ENCODE results near the gene ZNFX1.

ZNFX1 gene

DNA sequence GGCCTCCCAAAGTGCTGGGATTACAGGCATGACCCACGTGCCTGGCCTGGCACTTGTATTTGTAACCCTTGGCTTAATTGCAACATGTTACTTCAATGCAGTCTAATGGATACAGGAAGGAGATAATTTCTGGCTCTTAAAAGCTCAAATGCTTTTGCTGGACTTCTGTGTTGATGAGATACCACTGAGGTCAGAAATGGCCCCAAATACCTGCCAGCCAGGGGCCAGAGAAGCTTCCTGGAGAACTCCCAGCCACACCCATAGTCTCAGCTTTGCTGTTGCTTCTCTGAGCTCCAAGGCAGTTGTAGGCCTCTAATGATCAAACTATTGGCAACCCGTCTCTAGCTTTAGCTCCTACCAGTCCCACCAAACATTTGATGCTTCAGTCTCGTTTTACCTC lies 14.2 kb upstream of the ZNFX1 start:
- DNase-seq (ENCODE audit: low read depth in 2 of 2): no peak

DNA sequence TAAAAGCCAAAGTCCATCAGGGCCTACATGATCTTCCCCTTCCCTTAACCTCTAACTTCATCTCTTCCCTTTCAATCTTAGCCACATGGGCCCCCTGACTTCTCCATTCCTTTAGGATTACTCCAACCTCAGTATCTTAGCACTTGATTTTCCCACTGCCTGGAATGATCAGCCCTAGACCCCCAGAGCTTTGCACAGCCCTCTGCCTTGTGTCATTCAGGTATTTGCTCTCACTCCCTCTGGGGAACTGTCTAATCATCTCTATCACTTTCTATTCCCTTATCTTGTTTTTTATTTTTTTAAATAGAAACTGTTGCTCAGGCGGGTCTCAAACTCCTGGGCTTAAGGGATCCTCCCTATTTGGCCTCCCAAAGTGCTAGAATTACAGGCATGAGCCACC lies 13.3 kb upstream of the ZNFX1 start:
- no peak for DNase-seq (ENCODE audit: low read depth in 2 of 2)

DNA sequence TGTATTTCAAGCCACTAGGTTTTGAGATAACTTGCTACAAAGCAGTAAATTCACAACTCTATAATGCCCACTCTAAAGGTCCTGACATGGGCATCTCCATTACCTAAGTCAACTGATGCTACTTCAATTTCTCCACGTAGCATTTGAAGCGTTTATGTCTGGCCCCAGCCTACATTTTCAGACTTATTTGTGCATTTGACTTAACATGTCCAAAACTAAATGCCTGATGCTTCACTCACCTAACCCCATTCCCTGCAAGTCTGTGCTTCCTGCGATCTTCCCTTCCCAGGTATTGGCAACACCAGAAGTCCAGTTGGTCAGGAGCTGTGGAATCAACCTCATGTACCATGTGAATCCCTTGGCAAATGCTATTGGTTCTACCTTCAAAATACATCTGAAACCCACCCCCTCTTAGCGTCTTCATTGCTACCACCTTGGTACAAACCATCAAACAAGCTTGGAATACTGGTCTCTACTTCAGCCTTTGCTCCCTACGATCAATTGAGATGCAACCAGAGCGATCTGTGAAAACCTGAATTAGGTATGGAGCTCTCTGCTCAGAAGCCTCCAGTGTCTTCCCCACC lies 12.8 kb upstream of the ZNFX1 start:
- DNase-seq (ENCODE audit: low read depth in 2 of 2): no peak

DNA sequence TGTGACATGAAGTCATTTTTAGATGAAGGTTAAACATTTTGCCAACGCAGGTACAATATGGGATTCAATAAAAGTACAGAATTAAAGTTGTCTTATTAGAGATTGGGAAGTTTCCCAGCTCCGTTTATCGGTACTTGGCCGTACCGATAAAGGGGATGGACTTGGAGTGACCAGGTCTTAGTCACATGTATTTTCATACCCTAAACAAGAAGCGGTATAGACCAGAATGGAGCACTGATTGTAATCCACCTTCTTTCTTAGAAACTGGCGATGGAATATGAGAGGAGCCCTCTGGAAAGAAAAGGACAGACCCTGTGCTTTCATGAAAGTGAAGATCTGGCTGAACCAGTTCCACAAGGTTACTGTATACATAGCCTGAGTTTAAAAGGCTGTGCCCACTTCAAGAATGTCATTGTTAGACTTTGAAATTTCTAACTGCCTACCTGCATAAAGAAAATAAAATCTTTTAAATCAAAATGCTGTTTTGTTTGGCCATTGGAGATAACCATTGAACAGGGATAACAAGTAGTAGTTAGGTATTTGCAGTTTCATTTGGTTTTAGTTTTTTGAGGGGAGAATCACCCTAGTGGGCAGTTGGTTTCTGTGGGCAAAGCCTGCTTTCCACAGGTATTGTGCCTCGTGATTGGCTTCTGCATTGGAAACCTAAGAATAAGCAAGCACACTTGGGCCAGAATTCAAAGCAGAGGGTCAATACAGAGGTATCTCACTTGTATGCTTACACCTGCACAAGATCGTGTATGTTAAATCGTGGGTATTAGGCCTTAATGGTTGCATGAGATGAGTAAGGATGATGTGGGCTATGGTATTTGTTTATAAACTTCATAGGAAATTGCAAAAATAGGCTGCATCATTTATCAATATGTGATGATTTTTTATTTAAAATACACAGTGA lies 11.2 kb upstream of the ZNFX1 start:
- no peak for DNase-seq (ENCODE audit: low read depth in 2 of 2)

DNA sequence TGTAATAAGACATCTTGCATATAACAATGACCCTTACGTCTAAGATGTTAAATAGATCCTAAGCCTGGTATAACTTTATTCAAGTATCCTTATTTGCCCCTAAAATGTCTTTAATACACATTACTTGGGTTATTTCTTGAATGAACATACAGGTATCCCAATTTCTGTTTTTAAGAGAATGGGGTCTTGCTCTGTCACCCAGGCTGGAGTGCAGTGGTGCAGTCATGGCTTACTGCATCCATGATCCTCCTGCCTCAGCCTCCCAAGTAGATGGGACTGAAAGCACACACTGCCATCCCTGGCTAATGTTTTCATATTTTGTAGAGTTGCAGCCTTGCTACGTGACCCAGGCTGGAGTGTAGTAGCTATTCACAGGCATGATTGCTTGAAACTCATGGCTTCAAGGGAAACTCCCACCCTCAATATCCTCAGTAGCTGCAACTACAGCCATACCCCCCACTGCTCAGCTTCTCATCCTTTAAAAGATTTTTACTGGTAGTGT lies 10.4 kb upstream of the ZNFX1 start:
- DNase-seq (ENCODE audit: low read depth in 2 of 2): no peak

DNA sequence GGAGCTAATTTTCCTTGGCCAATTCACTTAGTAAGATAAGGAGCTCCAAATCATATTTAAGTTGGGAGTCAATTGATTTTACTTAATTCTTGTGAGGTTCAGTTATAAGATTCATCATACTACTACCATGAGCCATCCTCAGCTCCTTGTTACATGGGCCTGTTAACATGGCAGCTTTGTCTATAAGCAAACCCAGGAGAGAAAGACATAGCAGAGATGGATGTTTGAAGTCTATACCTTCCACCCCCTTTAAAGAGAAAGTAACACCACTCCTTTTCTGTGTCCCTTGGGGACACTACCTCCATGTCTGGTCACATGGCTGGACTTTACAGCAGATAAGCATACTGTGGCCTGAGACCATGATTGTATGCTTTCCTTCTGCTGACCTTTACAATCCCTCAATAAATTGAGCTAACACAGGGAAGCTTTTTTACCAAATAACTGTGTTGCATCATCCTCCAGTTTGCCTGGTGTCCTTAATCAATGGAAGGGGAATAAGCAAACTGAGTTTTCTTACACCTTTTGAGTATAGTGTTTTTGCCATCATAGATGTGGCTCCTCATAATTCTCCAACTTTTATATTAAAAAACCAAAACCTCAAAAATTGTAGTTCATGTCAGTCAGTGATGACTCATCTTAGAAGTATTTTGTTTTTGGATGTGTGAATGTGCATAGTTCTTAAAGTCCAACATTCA lies 9.8 kb upstream of the ZNFX1 start:
- DNase-seq (ENCODE audit: low read depth in 2 of 2): no peak

DNA sequence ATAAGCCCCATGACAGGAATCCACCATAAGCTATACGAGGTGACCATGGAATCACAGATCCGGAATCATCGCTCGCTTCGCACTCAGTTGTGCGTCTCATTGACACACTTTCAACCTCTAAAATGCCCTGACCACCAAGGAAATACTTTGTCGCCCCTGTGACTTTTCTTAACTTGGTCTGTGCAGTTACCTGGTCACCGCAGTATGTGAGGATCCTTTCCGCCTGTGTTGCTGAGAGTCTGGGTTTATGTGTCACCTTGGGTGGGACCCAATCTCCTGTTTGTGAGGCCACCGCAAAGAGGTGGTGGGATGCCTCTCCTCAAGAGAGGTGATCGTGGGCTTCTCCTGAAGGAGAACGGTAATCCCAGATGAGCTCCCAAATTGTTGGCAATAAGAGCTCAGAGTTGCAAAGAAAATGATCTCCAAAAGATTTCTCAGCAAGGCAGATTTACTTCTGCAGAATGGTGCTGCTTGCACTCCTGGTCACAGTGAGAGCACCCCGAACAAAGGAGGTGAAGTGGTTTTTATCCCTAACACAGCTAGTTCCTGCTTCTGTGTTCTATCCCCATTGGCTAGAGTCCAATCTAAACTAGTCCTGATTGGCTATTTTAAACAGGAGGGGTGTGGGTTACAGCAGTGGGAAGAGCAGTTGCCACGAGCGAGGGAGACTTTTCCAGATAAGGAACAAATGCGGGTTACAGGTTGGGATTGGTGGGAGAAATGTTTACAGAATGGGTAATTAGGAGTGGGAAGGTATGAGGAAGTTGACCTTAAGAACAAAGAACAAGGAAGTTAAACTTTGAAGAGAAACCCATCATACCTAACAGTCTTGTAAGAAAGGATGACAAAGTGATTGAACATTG lies 9.1 kb upstream of the ZNFX1 start:
- no peak for DNase-seq (ENCODE audit: low read depth in 2 of 2)

DNA sequence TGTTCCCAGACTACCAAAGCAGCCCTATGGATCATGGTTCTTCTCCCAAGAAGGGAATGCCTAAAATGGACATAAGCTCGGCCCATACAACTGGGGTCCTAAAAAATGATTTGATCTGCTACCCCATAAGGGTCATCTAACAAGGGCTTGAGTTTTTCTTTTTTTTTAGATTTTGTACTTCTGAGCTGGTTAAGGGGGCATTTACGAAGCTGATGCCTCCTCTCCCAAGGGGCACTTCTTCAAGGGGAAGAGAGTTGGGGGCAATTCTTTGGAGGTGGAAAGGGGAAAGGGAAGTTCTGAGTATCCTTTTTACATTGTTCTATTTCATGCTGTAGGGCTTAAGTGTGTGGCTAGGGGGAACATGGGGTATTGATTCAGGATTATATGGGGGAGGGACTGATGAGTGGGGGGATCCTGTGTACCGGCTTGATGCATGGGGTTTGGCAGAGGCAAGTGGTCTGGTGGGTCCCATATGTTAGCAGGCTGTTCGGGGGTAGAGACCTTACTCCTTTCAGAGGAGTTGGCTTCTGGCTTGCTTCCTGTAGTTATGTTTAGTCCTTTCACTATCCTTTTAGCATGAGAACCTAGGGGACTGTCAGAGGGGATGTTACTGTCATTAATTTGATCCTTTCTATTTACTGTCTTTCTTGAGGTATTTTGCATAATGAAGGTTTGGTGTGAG lies 8.1 kb upstream of the ZNFX1 start:
- no peak for DNase-seq (ENCODE audit: low read depth in 2 of 2)

DNA sequence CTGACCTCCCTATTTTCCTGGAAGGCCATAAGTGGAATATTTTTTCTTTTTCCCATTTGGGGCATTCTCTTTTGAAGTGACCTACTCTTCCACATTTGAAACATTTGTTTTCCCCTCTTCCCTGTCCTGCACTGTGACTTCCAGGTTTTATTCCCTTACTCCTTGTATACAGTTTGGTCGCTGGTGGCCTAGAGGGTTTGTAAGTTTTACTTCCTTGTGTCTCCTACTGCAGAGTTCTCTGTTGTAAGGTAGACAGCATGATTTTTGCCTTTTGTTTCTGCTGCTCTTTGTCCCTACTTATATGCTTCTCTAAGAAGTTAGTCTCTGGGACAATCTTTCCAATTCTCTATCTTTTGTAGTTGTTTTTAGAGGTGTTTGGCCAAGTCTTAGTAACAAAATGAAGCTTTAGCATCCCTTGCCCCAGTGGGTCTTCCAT lies 7.4 kb upstream of the ZNFX1 start:
- DNase-seq (ENCODE audit: low read depth in 2 of 2): no peak

DNA sequence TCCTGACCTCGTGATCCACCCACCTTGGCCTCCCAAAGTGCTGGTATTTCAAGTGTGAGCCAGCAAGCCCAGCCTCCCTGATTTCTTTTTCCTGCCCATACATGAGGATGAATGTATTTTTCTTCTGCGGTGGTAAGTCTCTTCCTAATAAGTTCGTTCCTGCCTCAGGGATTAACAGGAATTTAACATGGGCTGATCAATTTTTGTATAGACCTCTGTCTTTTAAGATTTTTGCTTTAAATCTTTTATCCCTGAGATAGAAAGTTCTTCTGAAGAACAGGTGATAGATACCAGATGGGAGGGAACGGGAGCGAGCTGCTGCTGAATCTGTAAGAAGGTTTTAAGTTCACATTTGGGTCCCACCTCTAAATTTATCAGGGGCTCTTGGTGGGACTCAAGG lies 7.0 kb upstream of the ZNFX1 start:
- no peak for DNase-seq (ENCODE audit: low read depth in 2 of 2)

DNA sequence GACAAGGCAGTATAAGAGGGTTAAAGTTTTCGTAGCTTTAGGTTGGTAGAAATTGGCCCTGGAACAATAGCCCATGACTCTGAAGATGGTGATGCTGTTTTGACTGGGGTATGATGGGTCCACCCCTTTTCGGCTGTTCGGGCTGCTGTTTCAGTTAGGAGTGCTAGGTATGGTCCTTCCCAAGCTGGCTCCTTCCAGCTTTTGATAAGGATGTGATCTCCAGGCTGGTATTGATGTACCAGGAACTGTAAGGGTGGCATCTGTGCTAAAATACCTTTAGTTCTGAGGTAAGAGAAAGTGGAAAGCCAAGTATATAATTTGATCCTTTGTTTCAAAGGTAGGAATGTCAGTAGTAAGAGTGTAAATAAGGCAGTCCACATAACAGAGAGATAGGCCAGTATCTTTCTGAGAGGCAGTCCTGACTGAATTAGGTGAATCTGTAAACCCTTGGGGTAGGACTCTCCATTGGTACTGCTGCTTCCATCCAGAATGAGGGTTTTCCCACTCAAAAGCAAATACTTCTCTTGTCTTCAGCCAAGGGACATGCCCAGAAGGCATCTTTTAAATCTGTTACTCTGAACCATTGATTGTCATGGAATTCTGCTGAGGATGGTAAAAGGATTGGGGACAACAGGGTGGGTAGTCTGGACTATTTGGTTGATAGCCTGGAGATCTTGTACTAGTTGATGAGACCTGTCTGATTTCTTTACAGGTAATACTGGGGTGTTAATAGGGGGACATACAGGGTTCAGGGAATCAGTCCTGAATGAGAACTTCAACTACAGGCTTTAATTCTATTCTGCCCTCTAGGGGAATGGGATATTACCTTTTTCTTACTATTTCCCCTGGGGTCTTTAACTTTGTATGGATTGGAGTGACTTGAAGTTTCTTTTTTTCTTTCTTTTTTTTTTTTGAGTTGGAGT lies 6.1 kb upstream of the ZNFX1 start:
- DNase-seq (ENCODE audit: low read depth in 2 of 2): no peak

DNA sequence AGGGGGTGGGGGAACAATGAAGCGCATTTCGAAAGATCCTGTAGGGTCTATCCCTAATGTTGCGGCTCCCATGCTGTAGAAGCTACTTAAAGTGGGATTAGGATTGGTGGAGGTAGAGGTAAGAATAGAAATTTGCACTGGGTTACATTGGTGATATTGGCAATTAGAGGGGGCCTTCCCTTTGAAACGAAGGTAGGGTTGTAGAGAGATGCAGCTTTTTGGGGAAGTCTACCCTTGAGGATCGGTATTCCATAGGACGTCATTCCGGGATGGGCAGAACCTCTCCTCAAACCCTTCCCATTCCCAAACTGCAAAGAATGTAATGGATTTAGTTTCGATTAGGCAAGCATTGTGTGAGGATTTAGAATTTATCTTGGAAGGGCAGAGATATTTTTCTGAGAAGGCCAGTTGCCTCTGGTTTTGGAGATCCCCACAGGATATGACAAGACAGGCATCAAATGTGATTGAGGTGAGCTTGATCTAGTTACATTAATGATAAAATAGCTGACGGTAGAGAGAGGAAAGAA lies 5.4 kb upstream of the ZNFX1 start:
- DNase-seq (ENCODE audit: low read depth in 2 of 2): no peak

DNA sequence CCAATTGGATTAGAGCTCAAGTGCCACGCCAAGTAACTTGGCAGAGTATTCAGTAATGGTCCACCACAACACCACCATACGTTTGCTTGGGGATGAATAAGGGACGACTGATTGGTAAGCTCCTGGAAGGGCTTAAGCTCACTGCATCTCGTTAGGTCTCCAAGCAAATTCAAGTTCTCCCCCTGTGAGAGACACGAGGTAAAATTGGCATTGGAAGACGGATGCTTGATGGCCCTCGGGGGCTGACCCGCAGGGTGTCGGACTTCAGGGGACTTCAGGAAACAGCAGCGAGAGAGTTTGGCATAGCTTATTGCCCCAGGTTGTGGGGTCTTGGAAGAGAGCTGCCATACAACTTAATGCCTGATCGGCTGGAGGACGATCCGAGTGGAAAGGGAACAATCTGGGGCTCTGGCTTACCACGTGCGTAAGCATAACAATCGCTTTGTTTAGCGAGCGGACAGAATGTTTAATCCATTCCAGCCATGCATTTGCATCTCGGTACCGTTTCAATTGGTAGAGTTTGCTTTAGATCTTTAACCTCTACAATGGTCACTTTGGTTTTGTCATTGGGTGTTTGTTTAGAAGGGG lies 4.8 kb upstream of the ZNFX1 start:
- DNase-seq (ENCODE audit: low read depth in 2 of 2): no peak

DNA sequence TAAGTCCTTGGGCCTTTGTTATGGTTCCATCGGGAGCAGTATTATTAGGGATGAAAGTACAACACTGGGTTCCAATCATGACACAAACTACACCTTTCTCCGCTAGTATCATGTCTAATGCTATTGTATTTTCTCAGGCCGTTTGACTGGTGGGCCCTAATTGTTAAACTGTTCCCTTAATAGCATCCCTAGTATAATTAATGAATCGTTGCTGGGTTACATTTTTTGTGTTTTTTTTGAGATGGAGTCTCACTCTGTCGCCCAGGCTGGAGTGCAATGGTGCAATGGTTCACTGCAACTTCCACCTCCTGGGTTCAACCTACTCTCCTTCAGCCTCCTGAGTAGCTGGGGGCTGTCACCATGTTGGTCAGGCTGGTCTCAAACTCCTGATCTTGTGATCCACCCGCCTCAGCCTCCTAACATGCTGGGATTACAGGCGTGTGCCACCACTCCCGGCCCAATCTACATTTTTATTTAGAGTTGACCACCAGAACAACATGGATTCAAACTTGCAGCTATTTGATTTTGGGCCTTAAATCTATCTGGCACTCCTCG lies 4.1 kb upstream of the ZNFX1 start:
- DNase-seq (ENCODE audit: low read depth in 2 of 2): no peak

DNA sequence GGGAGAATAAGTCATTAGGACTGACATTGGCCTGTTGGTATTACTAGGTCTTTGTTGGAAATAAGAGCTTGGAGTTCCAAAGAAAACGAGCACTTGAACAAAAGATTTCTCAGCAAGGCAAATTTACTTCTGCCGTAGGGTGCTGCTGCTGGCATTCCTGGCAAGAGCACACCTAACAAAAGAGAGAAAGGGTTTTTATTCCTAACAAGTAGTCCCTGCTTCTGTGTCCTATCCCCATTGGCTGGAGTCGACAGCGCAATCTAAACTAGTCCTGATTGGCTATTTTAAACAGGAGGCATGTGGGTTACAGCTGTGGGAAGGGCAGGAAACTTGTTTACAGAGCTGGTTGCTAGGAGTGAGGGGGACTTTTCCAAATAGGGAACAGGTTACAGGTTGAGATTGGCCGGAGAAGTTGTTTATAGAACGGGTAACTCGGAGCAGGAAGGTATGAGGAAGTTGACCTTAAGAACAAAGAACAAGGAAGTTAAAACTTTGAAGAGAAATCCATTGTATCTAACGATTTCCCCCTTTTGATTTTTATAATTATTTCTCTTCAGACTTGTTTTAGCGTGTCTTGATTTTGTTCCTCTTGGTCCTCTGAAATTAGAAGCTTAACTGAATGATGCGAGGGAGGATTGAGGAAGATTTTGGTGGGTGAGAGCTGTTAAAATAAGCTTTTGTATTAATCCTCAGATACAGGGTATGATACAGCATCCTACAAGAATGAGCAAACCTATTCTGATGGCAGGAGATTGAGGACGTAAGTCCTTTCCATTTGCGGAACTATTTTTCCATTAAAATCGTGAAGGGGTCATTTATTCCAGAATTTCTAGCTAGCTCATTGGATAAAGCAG lies 3.4 kb upstream of the ZNFX1 start:
- no peak for DNase-seq (ENCODE audit: low read depth in 2 of 2)

DNA sequence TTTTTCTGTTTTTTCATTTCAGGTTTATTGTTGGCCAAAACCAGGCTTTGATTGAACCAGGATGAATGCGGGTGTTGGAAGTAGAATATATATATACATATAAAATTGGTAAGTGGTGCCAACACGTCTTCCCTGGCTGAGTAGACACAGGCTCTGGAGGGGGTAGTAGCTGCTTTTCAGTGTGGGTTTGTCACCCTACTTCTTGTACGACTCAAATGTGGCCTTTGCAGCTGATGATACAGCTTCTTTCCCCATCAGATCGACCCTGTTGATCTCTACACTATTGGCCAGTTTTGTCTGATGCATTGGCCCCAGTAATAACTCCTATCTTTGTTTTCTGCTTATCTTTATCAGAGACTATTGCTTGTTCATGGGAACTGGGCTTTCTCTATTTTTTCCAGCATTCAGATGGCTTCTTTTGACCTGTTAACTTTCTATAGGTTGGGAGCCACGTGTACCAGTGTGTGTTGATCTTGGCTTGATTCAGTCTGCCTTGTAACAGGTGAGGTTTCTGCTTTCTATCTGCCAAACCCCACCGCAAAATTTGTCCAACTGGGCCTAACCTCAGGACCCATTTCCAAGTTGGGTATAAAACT lies 2.7 kb upstream of the ZNFX1 start:
- DNase-seq (ENCODE audit: low read depth in 2 of 2): no peak

DNA sequence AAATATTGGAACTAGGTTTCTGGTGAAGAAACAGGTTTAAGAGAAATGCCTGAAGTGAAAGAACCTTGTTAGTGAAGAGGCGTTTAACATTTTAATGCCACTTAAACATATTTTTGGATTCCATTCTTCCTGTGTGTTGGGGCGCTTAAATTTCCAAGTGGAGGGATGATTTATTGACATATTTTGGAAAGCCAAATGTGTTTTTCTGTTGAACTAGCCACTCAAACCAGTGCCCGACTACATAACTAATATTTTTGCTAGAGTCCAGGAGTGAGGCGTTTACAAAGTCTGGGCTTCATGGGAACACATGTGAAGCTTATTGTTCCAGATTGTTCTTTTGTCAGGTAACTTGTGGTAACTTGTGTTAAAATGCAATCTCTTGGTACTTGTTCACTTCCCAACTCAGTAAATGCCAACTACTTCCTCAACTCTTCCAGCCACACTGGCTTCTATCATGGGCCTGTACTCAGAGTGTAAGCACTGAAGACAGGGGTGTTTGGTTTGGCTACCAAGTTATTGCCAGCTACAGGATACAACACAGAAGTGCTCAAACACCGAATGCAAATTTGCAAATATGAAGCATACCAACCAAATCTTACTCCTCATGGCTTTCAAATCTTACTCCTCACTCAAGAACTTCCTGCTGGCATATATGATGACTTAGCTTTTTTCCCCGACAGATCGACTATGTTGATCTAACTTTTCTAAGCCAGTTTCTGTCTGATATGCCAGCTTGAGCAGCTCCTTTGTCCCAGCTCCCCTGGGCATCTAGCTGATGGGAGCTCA lies 2.0 kb upstream of the ZNFX1 start:
- no peak for DNase-seq (ENCODE audit: low read depth in 2 of 2)

All from stimulated activated CD8-positive, alpha-beta memory T cell treated with anti-CD3 and anti-CD28 coated beads, Interleukin-2, amount 100 ng/mL, for 48 hours (primary cell).